ENCODE data around the gene EYS.

EYS gene

GRCh38 chr6:64376394-64376793 lies 1330.6 kb downstream of the EYS start:
- no peak for TF ChIP-seq SIN3A (IDR thresholded peaks at IDR 0.05; ENCODE audit: borderline replicate concordance, insufficient read depth, low read length)
- no peak for TF ChIP-seq FOXP2 (optimal IDR thresholded peaks at IDR 0.05; ENCODE audit: borderline replicate concordance, extremely low read depth, extremely low read length, insufficient read depth)
- no peak for TF ChIP-seq TAF1 (IDR thresholded peaks at IDR 0.05; ENCODE audit: borderline replicate concordance, insufficient read depth, low read length)
- TF ChIP-seq, protein P1, sequence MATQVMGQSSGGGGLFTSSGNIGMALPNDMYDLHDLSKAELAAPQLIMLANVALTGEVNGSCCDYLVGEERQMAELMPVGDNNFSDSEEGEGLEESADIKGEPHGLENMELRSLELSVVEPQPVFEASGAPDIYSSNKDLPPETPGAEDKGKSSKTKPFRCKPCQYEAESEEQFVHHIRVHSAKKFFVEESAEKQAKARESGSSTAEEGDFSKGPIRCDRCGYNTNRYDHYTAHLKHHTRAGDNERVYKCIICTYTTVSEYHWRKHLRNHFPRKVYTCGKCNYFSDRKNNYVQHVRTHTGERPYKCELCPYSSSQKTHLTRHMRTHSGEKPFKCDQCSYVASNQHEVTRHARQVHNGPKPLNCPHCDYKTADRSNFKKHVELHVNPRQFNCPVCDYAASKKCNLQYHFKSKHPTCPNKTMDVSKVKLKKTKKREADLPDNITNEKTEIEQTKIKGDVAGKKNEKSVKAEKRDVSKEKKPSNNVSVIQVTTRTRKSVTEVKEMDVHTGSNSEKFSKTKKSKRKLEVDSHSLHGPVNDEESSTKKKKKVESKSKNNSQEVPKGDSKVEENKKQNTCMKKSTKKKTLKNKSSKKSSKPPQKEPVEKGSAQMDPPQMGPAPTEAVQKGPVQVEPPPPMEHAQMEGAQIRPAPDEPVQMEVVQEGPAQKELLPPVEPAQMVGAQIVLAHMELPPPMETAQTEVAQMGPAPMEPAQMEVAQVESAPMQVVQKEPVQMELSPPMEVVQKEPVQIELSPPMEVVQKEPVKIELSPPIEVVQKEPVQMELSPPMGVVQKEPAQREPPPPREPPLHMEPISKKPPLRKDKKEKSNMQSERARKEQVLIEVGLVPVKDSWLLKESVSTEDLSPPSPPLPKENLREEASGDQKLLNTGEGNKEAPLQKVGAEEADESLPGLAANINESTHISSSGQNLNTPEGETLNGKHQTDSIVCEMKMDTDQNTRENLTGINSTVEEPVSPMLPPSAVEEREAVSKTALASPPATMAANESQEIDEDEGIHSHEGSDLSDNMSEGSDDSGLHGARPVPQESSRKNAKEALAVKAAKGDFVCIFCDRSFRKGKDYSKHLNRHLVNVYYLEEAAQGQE (IDR thresholded peaks at IDR 0.05; ENCODE audit: insufficient read depth in 1 of 2, low read depth in 2 of 2, low read length in 2 of 2): no peak
- no peak for TF ChIP-seq POLR2AphosphoS5 (IDR thresholded peaks at IDR 0.05; ENCODE audit: low read depth, low read length)

DNA sequence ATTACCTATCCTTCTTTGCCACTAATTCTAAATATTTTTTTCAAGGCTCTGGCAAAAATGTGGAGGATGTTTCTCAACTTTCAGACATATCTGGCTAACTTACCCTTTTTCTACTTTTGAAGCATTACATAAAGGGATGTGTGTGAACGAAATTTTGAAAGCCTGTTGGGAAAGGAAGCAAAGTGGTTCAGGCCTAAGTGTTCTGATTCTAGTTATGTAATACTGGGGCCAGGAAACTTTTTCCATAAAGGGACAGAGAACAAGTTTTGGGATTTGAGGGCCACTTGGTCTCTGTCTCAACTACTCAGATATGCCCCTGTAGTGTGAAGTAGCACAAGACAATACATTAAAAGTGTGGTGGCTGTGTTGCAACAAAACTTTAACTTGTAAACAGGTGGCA lies 1349.6 kb downstream of the EYS start:
- TF ChIP-seq TAF1 (IDR thresholded peaks at IDR 0.05; ENCODE audit: borderline replicate concordance, insufficient read depth, low read length): no peak
- no peak for TF ChIP-seq SIN3A (IDR thresholded peaks at IDR 0.05; ENCODE audit: borderline replicate concordance, insufficient read depth, low read length)
- no peak for TF ChIP-seq POLR2AphosphoS5 (IDR thresholded peaks at IDR 0.05; ENCODE audit: low read depth, low read length)
- TF ChIP-seq FOXP2 (optimal IDR thresholded peaks at IDR 0.05; ENCODE audit: borderline replicate concordance, extremely low read depth, extremely low read length, insufficient read depth): no peak
- TF ChIP-seq, protein P1 (IDR thresholded peaks at IDR 0.05; ENCODE audit: insufficient read depth in 1 of 2, low read depth in 2 of 2, low read length in 2 of 2): no peak

DNA sequence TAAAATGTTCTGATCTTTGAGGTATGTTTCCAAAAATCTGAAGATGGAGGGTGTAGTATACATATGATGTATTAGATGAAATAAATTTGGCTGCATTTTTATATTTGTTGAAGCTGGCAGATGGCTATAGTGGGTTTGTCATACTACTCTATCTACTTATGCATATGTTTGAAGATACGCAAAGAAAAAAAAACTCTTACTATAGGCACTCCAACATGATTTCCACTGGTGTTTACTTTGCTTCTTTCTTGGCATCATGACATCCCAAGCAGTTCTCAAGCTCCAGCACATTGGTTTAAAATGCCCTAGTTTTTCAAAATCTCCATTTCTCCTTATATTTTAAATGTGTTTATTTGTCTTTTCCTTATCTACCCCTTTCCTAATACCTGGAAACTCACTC lies 1359.6 kb downstream of the EYS start:
- TF ChIP-seq POLR2AphosphoS5 (IDR thresholded peaks at IDR 0.05; ENCODE audit: low read depth, low read length): no peak
- TF ChIP-seq, protein P1 (IDR thresholded peaks at IDR 0.05; ENCODE audit: insufficient read depth in 1 of 2, low read depth in 2 of 2, low read length in 2 of 2): no peak
- no peak for TF ChIP-seq FOXP2 (optimal IDR thresholded peaks at IDR 0.05; ENCODE audit: borderline replicate concordance, extremely low read depth, extremely low read length, insufficient read depth)
- no peak for TF ChIP-seq TAF1 (IDR thresholded peaks at IDR 0.05; ENCODE audit: borderline replicate concordance, insufficient read depth, low read length)
- TF ChIP-seq SIN3A (IDR thresholded peaks at IDR 0.05; ENCODE audit: borderline replicate concordance, insufficient read depth, low read length): no peak

- TF ChIP-seq TAF1 (IDR thresholded peaks at IDR 0.05; ENCODE audit: borderline replicate concordance, insufficient read depth, low read length) (no peak), FOXP2 (optimal IDR thresholded peaks at IDR 0.05; ENCODE audit: borderline replicate concordance, extremely low read depth, extremely low read length, insufficient read depth) (no peak), SIN3A (IDR thresholded peaks at IDR 0.05; ENCODE audit: borderline replicate concordance, insufficient read depth, low read length) (no peak), POLR2AphosphoS5 (IDR thresholded peaks at IDR 0.05; ENCODE audit: low read depth, low read length) (no peak)
These were observed 1371.8 kb downstream of the EYS start for GRCh38 chr6:64335195-64335594.

- TF ChIP-seq TAF1 (IDR thresholded peaks at IDR 0.05; ENCODE audit: borderline replicate concordance, insufficient read depth, low read length) (no peak), FOXP2 (optimal IDR thresholded peaks at IDR 0.05; ENCODE audit: borderline replicate concordance, extremely low read depth, extremely low read length, insufficient read depth) (no peak), POLR2AphosphoS5 (IDR thresholded peaks at IDR 0.05; ENCODE audit: low read depth, low read length) (no peak), SIN3A (IDR thresholded peaks at IDR 0.05; ENCODE audit: borderline replicate concordance, insufficient read depth, low read length) (no peak)
- TF ChIP-seq, protein P1 (IDR thresholded peaks at IDR 0.05; ENCODE audit: insufficient read depth in 1 of 2, low read depth in 2 of 2, low read length in 2 of 2): no peak
These were observed 1372.4 kb downstream of the EYS start for GRCh38 chr6:64334636-64335035.
